Endothelial cell of umbilical vein (primary cell): ENCODE data around the gene RALGPS1. TPM values are rescaled to one million over a fixed set of nuclear protein-coding genes. Genes with fewer than 3 reads are reported as not detected.

ENCODE experiments used
- BruUV-seq: library from RNA; stranded (reverse); fragments of 400-500 nt; replicated peaks from 2 replicates; lab custom pipeline; 2021; lab: Mats Ljungman, UMichigan
- CTCF ChIA-PET: fragments of 300-600, 350-600 bp; sonication (Branson Sonifier 250); formaldehyde crosslinking; loops from one replicate; lab custom pipeline; 2021; ENCODE audit warnings: antibody characterized with exemption, inconsistent platforms; lab: Charles Lee
- POLR2A ChIA-PET: fragments of 300-600, 350-600 bp; sonication (Branson Sonifier 250); formaldehyde crosslinking; loops from one replicate; lab custom pipeline; 2021; ENCODE audit warnings: antibody characterized with exemption, inconsistent platforms; lab: Charles Lee
- DNase-seq: peaks from one replicate; pipeline ENCODE4 v3.0.0-alpha.2; 2011; ENCODE audit warnings: low read depth, low spot score
- FAIRE-seq: peaks from 2 replicates; lab custom pipeline; 2011; peaks lifted over from hg19 to GRCh38; lab: Jason Lieb, UNC
- H2AFZ ChIP-seq: 2 replicates; pipeline ENCODE4 v1.6.0; 2012; ENCODE audit warnings: low read depth, low read length, control low read depth, inconsistent platforms
- H3K27ac ChIP-seq: 2 replicates; pipeline ENCODE4 v1.5.1; 2011; ENCODE audit warnings: low read depth, mild to moderate bottlenecking, control low read depth, low read length, moderate library complexity; ENCODE audit not compliant: insufficient read depth
- H3K27me3 ChIP-seq, 2 experiments: 2 replicates each; pipeline versions ENCODE4 v1.6.0 to v1.6.1; 2011; ENCODE audit warnings: low read length in 2 of 2, mixed read lengths in 1 of 2; ENCODE audit not compliant: control insufficient read depth in 2 of 2, insufficient read depth in 2 of 2
- H3K36me3 ChIP-seq, 2 experiments: 2 replicates in 1 of 2; 3 replicates in 1 of 2; pipeline ENCODE4 v1.5.1; 2011; ENCODE audit warnings: low read length in 2 of 2, mild to moderate bottlenecking in 1 of 2, moderate library complexity in 1 of 2; ENCODE audit not compliant: control insufficient read depth in 2 of 2, insufficient read depth in 2 of 2; ENCODE audit errors: extremely low read depth in 1 of 2
- H3K4me1 ChIP-seq: 3 replicates; pipeline ENCODE4 v1.5.1; 2011; ENCODE audit warnings: mild to moderate bottlenecking, low read length; ENCODE audit not compliant: control insufficient read depth, insufficient read depth; ENCODE audit errors: extremely low read depth
- H3K4me2 ChIP-seq: 2 replicates; pipeline ENCODE4 v1.6.1; 2011; ENCODE audit warnings: low read length, control low read depth, mixed read lengths; ENCODE audit not compliant: insufficient read depth
- H3K4me3 ChIP-seq, 3 experiments: fragments of 200-600 bp in 1 of 3; sonication (generic), shearing (Covaris generic) in 1 of 3; replicated peaks in 1 of 3; 2 replicates each; pipeline ENCODE4 v1.5.1; 2011 to 2016; ENCODE audit warnings: control low read depth in 3 of 3, low read length in 3 of 3, mild to moderate bottlenecking in 2 of 3, inconsistent platforms in 1 of 3, low read depth in 1 of 3, moderate library complexity in 1 of 3; ENCODE audit not compliant: insufficient read depth in 1 of 3
- H3K79me2 ChIP-seq: 2 replicates; pipeline ENCODE4 v1.6.0; 2012; ENCODE audit warnings: low read length, inconsistent platforms; ENCODE audit not compliant: control insufficient read depth, insufficient read depth
- H3K9ac ChIP-seq: replicated peaks from 2 replicates; pipeline ENCODE3; 2011; ENCODE audit warnings: low read length, control low read depth; ENCODE audit not compliant: insufficient read depth; ENCODE audit errors: extremely low read depth
- H3K9me1 ChIP-seq: replicated peaks from 3 replicates; pipeline ENCODE4 v1.6.0; 2011; ENCODE audit warnings: mild to moderate bottlenecking, low read length; ENCODE audit not compliant: control insufficient read depth, insufficient read depth; ENCODE audit errors: extremely low read depth
- H3K9me3 ChIP-seq: replicated peaks from 2 replicates; pipeline ENCODE4 v1.5.1; 2012; ENCODE audit warnings: low read length, inconsistent platforms; ENCODE audit not compliant: control insufficient read depth, insufficient read depth
- H4K20me1 ChIP-seq: replicated peaks from 2 replicates; pipeline ENCODE3; 2011; ENCODE audit warnings: mild to moderate bottlenecking, low read length; ENCODE audit not compliant: control insufficient read depth, insufficient read depth; ENCODE audit errors: extremely low read depth
- CTCF ChIP-seq, 2 donors: IDR thresholded peaks; 1 replicate in 1 of 2; 2 replicates in 1 of 2; pipeline ENCODE4 v1.5.1; 2011; ENCODE audit warnings: low read length in 2 of 2, mild to moderate bottlenecking in 2 of 2, moderate library complexity in 2 of 2, control low read depth in 1 of 2, inconsistent platforms in 1 of 2, low read depth in 1 of 2; ENCODE audit not compliant: insufficient read depth in 1 of 2; ENCODE audit errors: extremely low read depth in 1 of 2
- EZH2 ChIP-seq: IDR thresholded peaks from 2 replicates; pipeline ENCODE4 v1.6.1; 2012; ENCODE audit warnings: borderline replicate concordance, low read depth, mild to moderate bottlenecking, moderate library complexity, low read length, inconsistent platforms; ENCODE audit not compliant: severe bottlenecking
- FOS ChIP-seq: IDR thresholded peaks from 2 replicates; pipeline ENCODE4 v1.6.1; 2011; ENCODE audit warnings: mild to moderate bottlenecking, low read length, moderate library complexity, borderline replicate concordance; ENCODE audit not compliant: insufficient read depth
- GATA2 ChIP-seq: IDR thresholded peaks from 2 replicates; pipeline ENCODE4 v1.7.0; 2011; ENCODE audit warnings: low read depth, mild to moderate bottlenecking, moderate library complexity, mixed read lengths, low read length; ENCODE audit not compliant: insufficient read length, insufficient read depth
- JUN ChIP-seq: IDR thresholded peaks from 2 replicates; pipeline ENCODE4 v1.6.1; 2011; ENCODE audit warnings: borderline replicate concordance, low read depth; ENCODE audit not compliant: insufficient read length, insufficient read depth
- MAX ChIP-seq: IDR thresholded peaks from 2 replicates; pipeline ENCODE4 v1.6.1; 2011; ENCODE audit not compliant: insufficient read depth, insufficient read length
- MYC ChIP-seq: IDR thresholded peaks from one replicate; pipeline ENCODE4 v1.6.1; 2011; ENCODE audit warnings: mild to moderate bottlenecking, low read depth, low read length
- POLR2A ChIP-seq: IDR thresholded peaks from 2 replicates; pipeline ENCODE4 v1.6.1; 2012; ENCODE audit warnings: low read depth, mild to moderate bottlenecking, control low read depth, low read length
- POLR2AphosphoS5 ChIP-seq: IDR thresholded peaks from 2 replicates; pipeline ENCODE4 v1.6.1; 2012; ENCODE audit warnings: low read depth, mild to moderate bottlenecking, control low read depth, low read length, moderate library complexity; ENCODE audit not compliant: insufficient read depth
- dilution Hi-C: fragments of 300-500 bp; cut with MboI; formaldehyde crosslinking; loops from one replicate; pipeline ENCODE4 v1.15.0; 2019; ENCODE audit warnings: low sequenced_read_pairs; ENCODE audit not compliant: extremely low pct_ligation_motif_present
- intact Hi-C: fragments of 100-400 bp; cut with micrococcal nuclease; formaldehyde crosslinking; loops from one replicate; pipeline ENCODE4 v1.10.0; 2022
- polyA plus RNA-seq, 4 experiments: library from polyadenylated mRNA; depleted of rRNA in 3 of 4; stranded (reverse) in 3 of 4; unstranded in 1 of 4; fragments of >200 nt; gene quantifications; 2 replicates each; pipeline versions ENCODE4 v1.2.1 to v1.2.3, GENCODE V29; 2011 to 2012; ENCODE audit warnings: missing spikeins in 1 of 4
- total RNA-seq: library from RNA; stranded (reverse); gene quantifications from 2 replicates; pipeline ENCODE4 v1.2.3, GENCODE V29; 2021

RALGPS1 gene
- total and polyA plus RNA-seq, 2 donors (not counting 3 experiments of a cell fraction or from before 2014, with no cell fraction given): 3.8 to 5.5 TPM

GRCh38 chr9:126876531-126876930 is 38.1 kb upstream of the RALGPS1 start:
- Histone ChIP-seq H4K20me1 (no peaks in the 10 kb centered on the region), H3K4me3 (no peak overlapping the region), H3K27ac (no peak overlapping the region), H3K27me3 (no peaks in the 10 kb centered on the region), H3K9ac (no peak overlapping the region), H3K9me3 (no peaks in the 10 kb centered on the region), H3K4me1 (no peaks in the 10 kb centered on the region), H3K4me2 (no peak overlapping the region), H3K36me3 (peaks cover 10 to 12% of the 10 kb centered on the region in 2 experiments), H2AFZ (no peak overlapping the region), H3K79me2 (peaks cover 16% of the 10 kb centered on the region), H3K9me1 (no peaks in the 10 kb centered on the region)
- ChIA-PET POLR2A (no interaction called here), CTCF (no interaction called here)
- no peak for TF ChIP-seq FOS
- TF ChIP-seq POLR2A: no peak
- FAIRE-seq (no peak), DNase-seq (no peak)
- intact Hi-C loops (no loop called here), dilution Hi-C loops (no loop called here)
- no TSS peak for BruUV-seq

GRCh38 chr9:126877418-126877817 is 37.2 kb upstream of the RALGPS1 start:
- CTCF ChIA-PET: no interaction called here
- dilution Hi-C loops: no loop called here
- H3K27ac ChIP-seq: no peak overlapping the region

More at GRCh38 chr9:126877418-126877817, 37.2 kb upstream of the RALGPS1 start:
- Histone ChIP-seq H3K9me1 (no peaks in the 10 kb centered on the region), H3K9ac (no peak overlapping the region), H3K36me3 (peaks cover 10 to 12% of the 10 kb centered on the region in 2 experiments), H3K27me3 (no peaks in the 10 kb centered on the region), H3K4me1 (no peaks in the 10 kb centered on the region), H3K4me3 (no peak overlapping the region), H2AFZ (no peak overlapping the region), H3K79me2 (peaks cover 15% of the 10 kb centered on the region), H4K20me1 (no peaks in the 10 kb centered on the region), H3K4me2 (no peak overlapping the region), H3K9me3 (no peaks in the 10 kb centered on the region)
- no peak for FAIRE-seq
- TF ChIP-seq POLR2A (no peak), CTCF (IDR thresholded peaks at IDR 0.05; ENCODE audit: extremely low read depth in 1 of 2, insufficient read depth in 1 of 2, low read depth in 1 of 2, low read length in 2 of 2) (no peak), POLR2AphosphoS5 (no peak), FOS (no peak), EZH2 (no peak), MAX (no peak), GATA2 (no peak), MYC (no peak), JUN (no peak)
- intact Hi-C loops: no loop called here
- POLR2A ChIA-PET: no interaction called here
- BruUV-seq: no TSS peak
- no peak for DNase-seq
